Osteocyte (in vitro differentiated cells): ENCODE measurements around the gene WNT10A. TPM values are rescaled to one million over a fixed set of nuclear protein-coding genes. Genes with fewer than 3 reads are reported as not detected.

ENCODE experiments used
- DNase-seq: peaks from one replicate; pipeline ENCODE4 v3.0.0; 2021; ENCODE audit warnings: mixed read lengths; ENCODE audit not compliant: unreplicated experiment; ENCODE audit errors: extremely low spot score
- H3K27ac Mint-ChIP-seq: one replicate; pipeline ENCODE4 v1.8.0; 2021; ENCODE audit warnings: mild to moderate bottlenecking, mixed read lengths; ENCODE audit not compliant: unreplicated experiment
- H3K27me3 Mint-ChIP-seq: one replicate; pipeline ENCODE4 v1.8.0; 2021; ENCODE audit warnings: mixed read lengths; ENCODE audit not compliant: unreplicated experiment
- H3K36me3 Mint-ChIP-seq: one replicate; pipeline ENCODE4 v1.8.0; 2021; ENCODE audit warnings: mixed read lengths; ENCODE audit not compliant: unreplicated experiment
- H3K4me1 Mint-ChIP-seq: one replicate; pipeline ENCODE4 v1.8.0; 2021; ENCODE audit warnings: mixed read lengths; ENCODE audit not compliant: unreplicated experiment
- H3K4me3 Mint-ChIP-seq: one replicate; pipeline ENCODE4 v1.8.0; 2021; ENCODE audit warnings: mild to moderate bottlenecking, moderate library complexity, mixed read lengths; ENCODE audit not compliant: unreplicated experiment
- H3K9me3 Mint-ChIP-seq: one replicate; pipeline ENCODE4 v1.8.0; 2021; ENCODE audit warnings: mixed read lengths; ENCODE audit not compliant: unreplicated experiment
- CTCF ChIP-seq: fragments of 200-600 bp; sonication (generic); IDR thresholded peaks from 2 replicates; pipeline ENCODE4 v1.5.0; 2021; ENCODE audit warnings: antibody characterized with exemption, mild to moderate bottlenecking, moderate library complexity
- total RNA-seq: library from RNA; stranded (reverse); gene quantifications from 2 replicates; pipeline ENCODE4 v1.2.1, GENCODE V29; 2021

The WNT10A gene
- total RNA-seq, 1 donor from 2014 or later: not detected

DNA sequence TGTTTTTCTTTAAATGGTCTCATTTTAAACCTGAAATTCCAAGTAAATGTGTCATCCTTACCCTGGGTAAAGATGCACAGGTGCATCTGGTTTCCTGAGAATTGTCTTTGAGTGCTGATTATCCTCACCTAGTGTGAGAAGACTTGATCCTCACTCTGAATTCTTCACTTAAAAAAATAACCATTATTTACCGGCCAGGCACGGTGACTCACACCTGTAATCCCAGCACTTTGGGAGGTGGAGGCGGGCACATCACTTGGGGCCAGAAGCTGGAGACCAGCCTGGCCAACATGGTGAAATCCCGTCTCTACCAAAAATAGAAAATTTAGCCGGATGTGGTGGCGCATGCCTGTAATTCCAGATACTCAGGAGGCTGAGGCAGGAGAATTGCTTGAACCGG lies 30.9 kb upstream of the WNT10A start:
- Mint-ChIP-seq H3K9me3 (no peaks in the 10 kb centered on the region), H3K27me3 (peaks cover 36% of the 10 kb centered on the region), H3K4me3 (no peak overlapping the region), H3K4me1 (peaks cover 10% of the 10 kb centered on the region), H3K27ac (no peak overlapping the region), H3K36me3 (no peaks in the 10 kb centered on the region)
- TF ChIP-seq CTCF: no peak
- no peak for DNase-seq

GRCh38 chr2:218850796-218851195 lies 29.9 kb upstream of the WNT10A start:
- Mint-ChIP-seq H3K4me1 (peaks cover 11% of the 10 kb centered on the region), H3K36me3 (no peaks in the 10 kb centered on the region), H3K4me3 (no peak overlapping the region), H3K27ac (no peak overlapping the region), H3K27me3 (peaks cover 46% of the 10 kb centered on the region), H3K9me3 (no peaks in the 10 kb centered on the region)
- DNase-seq: no peak
- no peak for TF ChIP-seq CTCF

- no peak overlapping the region for H3K4me3 Mint-ChIP-seq
- no peak overlapping the region for H3K27ac Mint-ChIP-seq
- H3K4me1 Mint-ChIP-seq: peaks cover 16% of the 10 kb centered on the region
- no peak for TF ChIP-seq CTCF
- no peaks in the 10 kb centered on the region for H3K36me3 Mint-ChIP-seq
- H3K9me3 Mint-ChIP-seq: no peaks in the 10 kb centered on the region
- H3K27me3 Mint-ChIP-seq: peaks cover 50% of the 10 kb centered on the region
- no peak for DNase-seq
These were observed 29.4 kb upstream of the WNT10A start for GRCh38 chr2:218851286-218851685.

DNA sequence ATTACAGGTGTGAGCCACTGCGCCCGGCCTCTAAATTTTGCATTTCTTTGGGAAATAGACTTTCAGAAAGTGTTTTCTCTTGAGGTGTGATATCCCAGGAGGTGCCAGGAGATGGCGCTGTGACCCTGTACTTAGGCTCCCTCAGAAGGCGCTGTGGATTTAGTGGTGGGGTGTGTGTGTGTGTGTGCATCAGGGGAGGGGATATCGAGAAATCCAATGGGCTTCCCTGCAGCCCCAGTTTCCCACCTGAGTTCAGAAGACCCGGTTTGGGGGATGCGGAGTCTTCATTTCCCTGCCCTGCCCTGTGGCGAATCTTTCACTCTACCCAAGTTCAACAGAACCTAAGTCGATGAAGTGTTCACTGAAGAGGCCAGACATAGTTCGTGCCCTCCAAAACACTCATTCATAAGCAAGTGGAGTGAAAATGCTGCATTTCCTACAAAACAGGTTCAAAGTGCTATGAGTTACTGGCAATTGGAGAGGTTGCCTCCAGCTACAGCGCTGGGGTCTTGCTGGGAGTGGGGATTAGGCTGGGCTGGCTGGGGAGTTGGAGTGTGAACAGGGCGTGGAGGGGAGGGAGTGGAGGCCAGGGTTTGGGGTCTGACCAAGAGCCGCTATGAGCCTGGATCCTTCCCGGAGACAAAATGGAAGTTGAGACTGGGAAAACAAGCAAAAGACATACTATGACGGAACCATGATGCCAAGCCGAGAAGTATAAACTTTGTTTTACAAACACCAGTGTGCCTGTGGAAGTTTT lies 27.6 kb upstream of the WNT10A start:
- Mint-ChIP-seq H3K36me3 (no peaks in the 10 kb centered on the region), H3K27ac (no peak overlapping the region), H3K4me3 (no peak overlapping the region)

More for the DNA sequence above, 27.6 kb upstream of the WNT10A start:
- H3K27me3 Mint-ChIP-seq: peaks cover 51% of the 10 kb centered on the region
- H3K4me1 Mint-ChIP-seq: peaks cover 23% of the 10 kb centered on the region
- DNase-seq: no peak
- TF ChIP-seq CTCF: peak; percentile 72
- no peaks in the 10 kb centered on the region for H3K9me3 Mint-ChIP-seq
